IMR-90 (cell line): ENCODE measurements around the gene TBX4. TPM values are rescaled to one million over a fixed set of nuclear protein-coding genes. Genes with fewer than 3 reads are reported as not detected.

Experiments
- ATAC-seq: fragments of 200-7000 bp; cut with Tn5 transposase; 2 replicates; pipeline ENCODE4 v1.9.1; 2020; ENCODE audit warnings: low read depth, mild to moderate bottlenecking, moderate library complexity
- BruUV-seq: library from RNA; stranded (reverse); fragments of 400-500 nt; replicated peaks from 2 replicates; lab custom pipeline; 2021; lab: Mats Ljungman, UMichigan
- CTCF ChIA-PET: fragments of 300-600 bp; formaldehyde crosslinking; extraction: SDS; loops from one replicate; lab custom pipeline; 2021; ENCODE audit warnings: antibody characterized with exemption; lab: Yijun Ruan, JAX
- POLR2A ChIA-PET: fragments of 300-600 bp; sonication (Branson Sonifier 250); formaldehyde crosslinking; loops from one replicate; lab custom pipeline; 2022; ENCODE audit warnings: antibody characterized with exemption; ENCODE audit not compliant: unreplicated experiment; lab: Charles Lee
- DNase-seq: peaks from one replicate; pipeline ENCODE4 v3.0.0; 2013
- H2AFZ ChIP-seq: replicated peaks from 2 replicates; pipeline ENCODE3; 2013; ENCODE audit warnings: low read length, mild to moderate bottlenecking; ENCODE audit not compliant: poor library complexity
- H2AK5ac ChIP-seq: 2 replicates; pipeline ENCODE4 v1.6.1; 2013; ENCODE audit warnings: low read depth, low read length, inconsistent platforms
- H2AK9ac ChIP-seq: replicated peaks from 2 replicates; pipeline ENCODE3; 2013; ENCODE audit warnings: mild to moderate bottlenecking, low read depth, low read length, moderate library complexity; ENCODE audit not compliant: poor library complexity
- H2BK120ac ChIP-seq: 2 replicates; pipeline ENCODE4 v1.6.1; 2013; ENCODE audit warnings: low read depth, low read length, inconsistent platforms
- H2BK15ac ChIP-seq: 3 replicates; pipeline ENCODE4 v1.6.1; 2013; ENCODE audit warnings: low read depth, low read length, inconsistent platforms
- H2BK20ac ChIP-seq: 2 replicates; pipeline ENCODE4 v1.6.1; 2013; ENCODE audit warnings: low read depth, mild to moderate bottlenecking, inconsistent platforms, low read length, moderate library complexity
- H2BK5ac ChIP-seq: 2 replicates; pipeline ENCODE4 v1.6.1; 2013; ENCODE audit warnings: mild to moderate bottlenecking, low read depth, low read length, inconsistent platforms; ENCODE audit not compliant: poor library complexity, severe bottlenecking
- H3K14ac ChIP-seq: replicated peaks from 2 replicates; pipeline ENCODE4 v1.6.1; 2013; ENCODE audit warnings: low read depth, low read length, inconsistent platforms
- H3K18ac ChIP-seq: 2 replicates; pipeline ENCODE4 v1.6.1; 2013; ENCODE audit warnings: low read depth, low read length, control low read depth
- H3K23ac ChIP-seq: 2 replicates; pipeline ENCODE4 v1.6.1; 2013; ENCODE audit warnings: low read depth, low read length, inconsistent platforms
- H3K27ac ChIP-seq: 2 replicates; pipeline ENCODE4 v1.5.1; 2013; ENCODE audit warnings: mild to moderate bottlenecking, control low read depth, low read length; ENCODE audit not compliant: insufficient read depth
- H3K27me3 ChIP-seq: 2 replicates; pipeline ENCODE4 v1.6.1; 2013; ENCODE audit warnings: low read length; ENCODE audit not compliant: control insufficient read depth, insufficient read depth
- H3K36me3 ChIP-seq: 2 replicates; pipeline ENCODE4 v1.6.1; 2013; ENCODE audit warnings: low read length, mixed read lengths; ENCODE audit not compliant: control insufficient read depth, insufficient read depth
- H3K4ac ChIP-seq: 2 replicates; pipeline ENCODE4 v1.6.1; 2013; ENCODE audit warnings: low read depth, low read length, inconsistent platforms
- H3K4me1 ChIP-seq: 2 replicates; pipeline ENCODE4 v1.6.1; 2013; ENCODE audit warnings: low read length, mixed read lengths; ENCODE audit not compliant: control insufficient read depth, insufficient read depth
- H3K4me2 ChIP-seq: 2 replicates; pipeline ENCODE4 v1.6.1; 2013; ENCODE audit warnings: low read depth, mild to moderate bottlenecking, control low read depth, low read length, moderate library complexity
- H3K4me3 ChIP-seq: 2 replicates; pipeline ENCODE4 v1.5.1; 2013; ENCODE audit warnings: low read depth, mild to moderate bottlenecking, control low read depth, low read length, moderate library complexity; ENCODE audit not compliant: insufficient read depth
- H3K56ac ChIP-seq: 2 replicates; pipeline ENCODE4 v1.6.1; 2013; ENCODE audit warnings: low read length, inconsistent platforms; ENCODE audit not compliant: insufficient read depth; ENCODE audit errors: extremely low read depth
- H3K79me1 ChIP-seq, 2 experiments: 2 replicates each; pipeline ENCODE4 v1.6.1; 2013; ENCODE audit warnings: low read length in 2 of 2, inconsistent platforms in 1 of 2, low read depth in 1 of 2
- H3K9ac ChIP-seq: 2 replicates; pipeline ENCODE4 v1.6.1; 2013; ENCODE audit warnings: low read depth, low read length, control low read depth
- H3K9me1 ChIP-seq: 2 replicates; pipeline ENCODE4 v1.6.1; 2013; ENCODE audit warnings: low read length, inconsistent platforms; ENCODE audit not compliant: insufficient read depth
- H3K9me3 ChIP-seq: 2 replicates; pipeline ENCODE4 v1.6.1; 2013; ENCODE audit warnings: low read length; ENCODE audit not compliant: control insufficient read depth, insufficient read depth
- H4K20me1 ChIP-seq: 2 replicates; pipeline ENCODE4 v1.6.1; 2013; ENCODE audit warnings: low read length, inconsistent platforms; ENCODE audit not compliant: insufficient read depth
- H4K5ac ChIP-seq: 2 replicates; pipeline ENCODE4 v1.6.1; 2013; ENCODE audit warnings: mild to moderate bottlenecking, low read depth, low read length, control low read depth
- H4K8ac ChIP-seq, 2 experiments: 2 replicates each; pipeline ENCODE4 v1.6.1; 2013; ENCODE audit warnings: low read depth in 2 of 2, low read length in 2 of 2, control low read depth in 1 of 2, inconsistent platforms in 1 of 2
- H4K91ac ChIP-seq: 2 replicates; pipeline ENCODE4 v1.6.1; 2013; ENCODE audit warnings: low read depth, low read length, inconsistent platforms; ENCODE audit not compliant: insufficient read depth
- CHD1 ChIP-seq: IDR thresholded peaks from 2 replicates; pipeline ENCODE4 v1.6.1; 2012; ENCODE audit warnings: low read depth, low read length, improper control_type of control experiment
- ELK1 ChIP-seq: fragments of 150-350 bp; IDR thresholded peaks from 2 replicates; pipeline ENCODE4 v1.6.1; 2016; ENCODE audit warnings: low read depth, mild to moderate bottlenecking, low read length, moderate library complexity, borderline replicate concordance
- NFE2L2 ChIP-seq: fragments of 150-350 bp; IDR thresholded peaks from 2 replicates; pipeline ENCODE4 v1.6.1; 2016; ENCODE audit warnings: low read depth, mild to moderate bottlenecking, low read length
- RFX5 ChIP-seq: IDR thresholded peaks from 2 replicates; pipeline ENCODE4 v1.8.0; 2012; ENCODE audit warnings: low read depth, mild to moderate bottlenecking, low read length, moderate library complexity
- WGBS, 2 experiments: methylation state at CpG; one replicate each; pipeline versions ENCODE4 v1.1.5 to v1.1.7; 2013; ENCODE audit warnings: missing lambda C conversion rate in 2 of 2; ENCODE audit not compliant: insufficient read length in 1 of 2; ENCODE audit errors: extremely low coverage in 2 of 2; 5-methylcytosine and 5-hydroxymethylcytosine counted together
- dilution Hi-C: fragments of 300-500 bp; cut with HindIII; formaldehyde crosslinking; loops from one replicate; pipeline ENCODE4 v1.14.3; 2018; ENCODE audit warnings: low sequenced_read_pairs; ENCODE audit not compliant: unreplicated experiment
- in situ Hi-C: fragments of 300-500 bp; cut with MboI; formaldehyde crosslinking; loops from 3 replicates; pipeline ENCODE4 v1.14.3; 2019; ENCODE audit warnings: low sequenced_read_pairs, inconsistent platforms, mixed read lengths
- intact Hi-C: fragments of 100-400 bp; cut with micrococcal nuclease; formaldehyde crosslinking; loops from 2 replicates; pipeline ENCODE4 v1.10.0; 2022
- polyA plus RNA-seq, 3 experiments: library from polyadenylated mRNA; depleted of rRNA; stranded (reverse); fragments of >200 nt; gene quantifications; 2 replicates each; pipeline ENCODE4 v1.2.3, GENCODE V29; 2012; ENCODE audit warnings: low replicate concordance in 1 of 3
- total RNA-seq: library from RNA; depleted of rRNA; stranded (reverse); fragments of >200 nt; gene quantifications from 2 replicates; pipeline ENCODE4 v1.2.3, GENCODE V29; 2012

TBX4 gene
- total and polyA plus RNA-seq, 2 of the 4 experiments (the other 2 are of a cell fraction), result 0.05 TPM; not detected in 1

DNA sequence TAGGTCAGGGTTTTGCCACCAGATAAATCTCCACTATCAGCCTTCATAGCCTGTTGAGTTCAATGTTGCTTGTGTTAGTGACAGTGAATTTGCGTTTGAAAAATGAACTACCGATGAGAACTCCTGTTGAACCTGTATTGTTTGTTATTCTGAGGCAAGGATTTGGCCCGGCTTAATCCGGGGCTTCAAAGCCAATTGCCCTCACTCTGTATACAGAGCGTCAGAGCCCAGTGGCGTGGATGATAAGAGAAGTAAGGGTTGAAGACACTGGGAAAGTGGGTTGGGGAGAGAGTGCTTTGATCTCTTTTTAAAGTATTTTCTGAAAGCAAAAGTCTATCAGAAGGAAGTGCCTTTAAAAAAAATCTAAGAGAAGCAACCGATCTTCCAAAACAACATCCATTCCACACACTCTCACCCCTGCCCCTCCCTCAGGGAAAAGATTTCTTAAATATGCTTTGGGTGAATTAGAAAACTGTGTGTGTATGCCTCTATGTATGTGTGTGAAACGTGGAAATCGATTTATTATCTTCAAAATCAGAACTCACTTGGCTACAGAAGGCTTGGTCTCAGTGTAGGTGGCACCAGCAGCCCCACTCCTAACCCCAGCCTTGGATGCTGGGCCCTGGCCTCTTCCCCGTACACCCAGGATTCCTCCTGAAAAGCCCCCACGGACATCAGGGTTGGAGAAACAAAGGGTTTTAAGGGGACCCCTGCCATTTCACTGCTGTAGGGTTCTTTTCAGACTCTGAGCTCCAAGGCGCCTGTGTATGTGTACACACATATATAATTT is 8.8 kb downstream of the TBX4 start:
- no peak overlapping the region for H4K5ac ChIP-seq
- no peak overlapping the region for H2BK120ac ChIP-seq
- no peak overlapping the region for H3K4me3 ChIP-seq
- no peak overlapping the region for H2BK20ac ChIP-seq
- no peak overlapping the region for H3K9ac ChIP-seq
- no TSS peak for BruUV-seq
- no peak overlapping the region for H3K18ac ChIP-seq
- H4K91ac ChIP-seq, result no peak overlapping the region
- no peaks in the 10 kb centered on the region; the same call in 1 of the 2 replicates for H3K9me1 ChIP-seq
- no peak overlapping the region for H3K14ac ChIP-seq
- H3K4me2 ChIP-seq, result no peak overlapping the region
- no peak overlapping the region for H2BK5ac ChIP-seq
- H4K20me1 ChIP-seq, result no peaks in the 10 kb centered on the region
- H3K27me3 ChIP-seq, result peaks cover 76% of the 10 kb centered on the region
- no peak overlapping the region for H2AFZ ChIP-seq
- intact Hi-C loops (no loop called here), in situ Hi-C loops (no loop called here), dilution Hi-C loops (no loop called here)
- H3K4me1 ChIP-seq, result peaks cover 4% of the 10 kb centered on the region
- no peak overlapping the region for H3K4ac ChIP-seq
- no peak overlapping the region for H4K8ac ChIP-seq
- TF ChIP-seq RFX5 (no peak), NFE2L2 (no peak), CHD1 (no peak), ELK1 (no peak)
- no peaks in the 10 kb centered on the region for H3K36me3 ChIP-seq
- DNase-seq (peak; percentile 40), ATAC-seq (no peak)
- no peak overlapping the region for H3K56ac ChIP-seq
- H3K27ac ChIP-seq, result no peak overlapping the region
- H2AK9ac ChIP-seq, result no peak overlapping the region
- H2BK15ac ChIP-seq, result no peak overlapping the region
- WGBS, 2 experiments, result 10% methylated on average over 2 of the region's 12 CpGs; no CpG with 5 or more reads in 1 of the 2 experiments
- POLR2A ChIA-PET, result no interaction called here
- H3K9me3 ChIP-seq, result peaks cover 17% of the 10 kb centered on the region
- no peak overlapping the region for H2AK5ac ChIP-seq
- no peaks in the 10 kb centered on the region for H3K79me1 ChIP-seq
- CTCF ChIA-PET, result no interaction called here
- 0 out of 2 replicates have a peak overlapping the region, but pooled peaks have one; percentile 15 for H3K23ac ChIP-seq
